Stimulated activated naive CD8-positive, alpha-beta T cell treated with anti-CD3 and anti-CD28 coated beads, Interleukin-15, amount 100 ng/mL, for 72 hours (primary cell): Measurements from ENCODE around the gene KRTAP2-1.
"Not testable (repeated sequence)": the region's sequence is repeated elsewhere in the genome, so short reads cannot be mapped to it uniquely, and the experiment has no call there.

Experiments used
- ATAC-seq: fragments of 150-1000 bp; cut with Tn5 transposase; 2 replicates; pipeline ENCODE4 v1.10.0; 2021; ENCODE audit warnings: mild to moderate bottlenecking, moderate library complexity
- DNase-seq, 2 donors: peaks; one replicate each; pipeline ENCODE4 v3.0.0; 2021 to 2022
- H3K27ac Mint-ChIP-seq, 2 donors: one replicate each; pipeline ENCODE4 v1.8.0; 2022; ENCODE audit warnings: mild to moderate bottlenecking in 2 of 2, mixed read lengths in 2 of 2, moderate library complexity in 2 of 2
- H3K27me3 Mint-ChIP-seq: one replicate; pipeline ENCODE4 v1.8.0; 2022; ENCODE audit warnings: mixed read lengths
- H3K4me1 Mint-ChIP-seq: one replicate; pipeline ENCODE4 v1.8.0; 2022; ENCODE audit warnings: mild to moderate bottlenecking, mixed read lengths
- H3K4me3 Mint-ChIP-seq, 2 donors: one replicate each; pipeline ENCODE4 v1.8.0; 2022; ENCODE audit warnings: mild to moderate bottlenecking in 2 of 2, mixed read lengths in 2 of 2, moderate library complexity in 1 of 2
- H3K9me3 Mint-ChIP-seq, 2 donors: one replicate each; pipeline ENCODE4 v1.8.0; 2022; ENCODE audit warnings: mixed read lengths in 2 of 2

The KRTAP2-1 gene

GRCh38 chr17:41034346-41034935 lies 12.7 kb downstream of the KRTAP2-1 start, which contains the start of gene KRTAP1-3:
KRTAP1-3 (minus strand) TSS chr17:41034874; CDS start chr17:41034821, 53 bp downstream.
- not testable (repeated sequence) for H3K27me3 Mint-ChIP-seq, H3K27ac Mint-ChIP-seq, DNase-seq, H3K9me3 Mint-ChIP-seq, ATAC-seq, H3K4me1 Mint-ChIP-seq, H3K4me3 Mint-ChIP-seq

DNA sequence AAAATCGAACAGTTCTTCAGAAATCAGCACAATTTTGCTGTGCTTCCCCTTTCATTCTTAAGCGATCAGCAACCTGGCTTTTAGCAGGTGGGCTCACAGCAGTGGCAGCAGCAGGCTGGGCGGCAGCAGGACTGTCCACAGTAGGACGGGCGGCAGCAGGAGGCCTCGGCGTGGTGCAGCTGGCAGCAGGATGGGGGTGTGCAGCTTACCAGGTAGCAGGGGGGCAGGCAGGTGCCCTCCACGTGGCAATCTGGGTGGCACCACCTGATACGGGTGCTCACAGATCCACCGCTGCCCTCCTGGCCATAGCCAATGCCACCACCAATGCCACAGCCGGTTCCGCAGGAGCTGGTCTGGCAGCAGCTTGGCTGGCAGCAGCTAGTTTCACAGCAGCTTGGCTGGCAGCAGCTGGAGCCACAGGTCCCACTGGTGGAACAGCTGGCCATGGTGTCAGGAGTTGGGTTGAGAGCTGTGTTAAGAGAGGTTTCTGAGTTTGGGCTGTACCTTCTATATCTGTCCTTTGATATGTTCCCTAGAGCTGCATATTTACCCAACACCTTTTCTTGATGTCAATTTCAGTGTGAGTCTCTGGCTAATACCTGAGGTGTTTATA lies 17.4 kb downstream of the KRTAP2-1 start, which contains the start of gene KRTAP1-4:
Gene KRTAP1-4, minus strand, starts transcription at position 563 of the 613 bp plus-strand sequence. Its CDS starts 117 bp downstream, at position 446.
- Mint-ChIP-seq H3K9me3 (no peaks in the 10 kb centered on the region), H3K4me1 (peaks cover 5% of the 10 kb centered on the region), H3K4me3 (no peak within 1 kb of the TSS), H3K27ac (no peak within 1 kb of the TSS), H3K27me3 (no peaks in the 10 kb centered on the region)
- DNase-seq = no peak
- no peak for ATAC-seq

DNA sequence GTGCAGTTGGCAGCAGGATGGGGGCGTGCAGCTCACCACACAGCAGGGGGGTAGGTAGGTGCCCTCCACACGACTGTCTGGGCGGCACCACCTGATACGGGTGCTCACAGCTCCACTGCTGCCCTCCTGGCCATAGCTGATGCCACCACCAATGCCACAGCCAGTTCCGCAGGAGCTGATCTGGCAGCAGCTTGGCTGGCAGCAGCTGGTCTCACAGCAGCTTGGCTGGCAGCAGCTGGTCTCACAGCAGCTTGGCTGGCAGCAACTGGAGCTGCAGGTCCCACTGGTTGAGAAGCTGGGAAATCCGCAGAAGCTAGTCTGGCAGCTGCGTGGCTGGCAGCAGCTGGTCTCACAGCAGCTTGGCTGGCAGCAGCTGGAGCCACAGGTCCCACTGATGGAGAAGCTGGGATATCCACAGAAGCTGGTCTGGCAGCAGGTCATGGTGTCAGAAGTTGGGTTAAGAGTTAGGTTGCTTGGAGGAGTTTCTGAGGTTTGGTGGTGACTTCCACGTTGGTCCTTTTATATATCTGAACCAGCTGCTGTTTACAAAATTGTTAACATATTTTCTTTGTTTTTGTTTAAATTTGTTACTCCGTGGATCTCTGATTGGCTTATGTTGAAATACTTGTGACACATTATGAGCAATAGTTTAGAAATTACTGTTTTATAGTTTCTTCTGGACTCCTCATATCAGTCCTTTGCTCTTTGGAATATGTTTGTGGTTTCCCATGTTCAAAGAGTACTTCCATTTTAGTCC lies 20.2 kb downstream of the KRTAP2-1 start, which contains the start of gene KRTAP1-5:
Gene KRTAP1-5, minus strand, starts transcription at position 494 of the 757 bp plus-strand sequence. Its CDS starts 53 bp downstream, at position 441.
- no peak for DNase-seq
- H3K9me3 Mint-ChIP-seq = no peaks in the 10 kb centered on the region

GRCh38 chr17:41024697-41025096 lies 22.4 kb downstream of the KRTAP2-1 start:
- no peak overlapping the region for H3K27ac Mint-ChIP-seq
- H3K27me3 Mint-ChIP-seq = no peaks in the 10 kb centered on the region
- peaks cover 7% of the 10 kb centered on the region for H3K4me1 Mint-ChIP-seq
- H3K9me3 Mint-ChIP-seq = no peaks in the 10 kb centered on the region
- ATAC-seq (no peak), DNase-seq (no peak)
- no peak overlapping the region for H3K4me3 Mint-ChIP-seq

More for the DNA sequence above, 20.2 kb downstream of the KRTAP2-1 start, which contains the start of gene KRTAP1-5:
- Mint-ChIP-seq H3K4me1 (peaks cover 7% of the 10 kb centered on the region), H3K27me3 (no peaks in the 10 kb centered on the region), H3K4me3 (no peak within 1 kb of the TSS), H3K27ac (no peak within 1 kb of the TSS)
- no peak for ATAC-seq

DNA sequence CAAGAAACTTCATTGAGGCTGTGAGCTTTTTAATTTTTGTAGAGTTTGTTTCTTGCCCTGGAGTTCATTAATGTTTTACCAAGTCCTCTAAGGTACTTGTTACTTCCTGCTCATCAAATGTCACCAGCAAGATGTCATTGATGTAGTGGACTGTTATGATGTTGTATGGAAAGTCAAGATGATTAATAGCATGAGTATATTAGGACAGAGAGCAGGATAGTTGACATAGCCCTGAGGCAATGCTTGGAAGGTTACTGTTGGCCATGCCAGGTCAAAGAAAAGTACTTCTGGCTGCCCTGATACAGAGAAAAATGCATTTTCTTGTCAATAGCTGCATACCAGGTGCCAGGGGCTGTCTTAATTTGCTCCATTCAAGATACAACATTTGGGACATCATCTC lies 26.8 kb downstream of the KRTAP2-1 start:
- H3K27ac Mint-ChIP-seq = no peak overlapping the region
- no peak for DNase-seq
- H3K4me3 Mint-ChIP-seq = no peak overlapping the region
- no peaks in the 10 kb centered on the region for H3K9me3 Mint-ChIP-seq
- H3K4me1 Mint-ChIP-seq = peaks cover 7% of the 10 kb centered on the region
- ATAC-seq = no peak
- H3K27me3 Mint-ChIP-seq = no peaks in the 10 kb centered on the region

DNA sequence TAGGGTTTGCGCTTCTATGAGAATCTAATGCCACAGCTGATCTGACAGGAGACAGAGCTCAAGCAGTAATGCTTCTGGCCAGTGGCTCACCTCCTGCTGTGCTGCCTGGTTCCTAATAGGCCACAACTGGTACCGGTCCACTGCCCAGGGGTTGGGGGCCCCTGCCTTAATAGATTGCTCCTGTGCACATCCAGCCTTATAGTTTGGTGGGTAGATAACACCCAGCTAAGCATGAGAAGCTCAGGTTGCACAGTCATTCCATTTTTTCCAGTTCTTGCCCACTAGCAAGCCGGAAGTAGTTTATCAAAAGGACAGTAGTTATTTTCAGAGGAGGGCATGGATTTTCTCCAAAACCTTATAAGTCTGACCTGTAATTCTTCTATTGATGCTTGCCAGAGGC lies 27.7 kb downstream of the KRTAP2-1 start:
- no peaks in the 10 kb centered on the region for H3K27me3 Mint-ChIP-seq
- no peaks in the 10 kb centered on the region for H3K9me3 Mint-ChIP-seq
- H3K4me1 Mint-ChIP-seq = no peaks in the 10 kb centered on the region
- no peak overlapping the region for H3K4me3 Mint-ChIP-seq
- ATAC-seq (no peak), DNase-seq (no peak)
- no peak overlapping the region for H3K27ac Mint-ChIP-seq

- H3K4me1 Mint-ChIP-seq = no peaks in the 10 kb centered on the region
- ATAC-seq (no peak), DNase-seq (no peak)
- no peaks in the 10 kb centered on the region for H3K27me3 Mint-ChIP-seq
- no peaks in the 10 kb centered on the region for H3K9me3 Mint-ChIP-seq
- H3K4me3 Mint-ChIP-seq = no peak overlapping the region
- H3K27ac Mint-ChIP-seq = no peak overlapping the region
Measured at GRCh38 chr17:41018541-41018940, 28.6 kb downstream of the KRTAP2-1 start.

DNA sequence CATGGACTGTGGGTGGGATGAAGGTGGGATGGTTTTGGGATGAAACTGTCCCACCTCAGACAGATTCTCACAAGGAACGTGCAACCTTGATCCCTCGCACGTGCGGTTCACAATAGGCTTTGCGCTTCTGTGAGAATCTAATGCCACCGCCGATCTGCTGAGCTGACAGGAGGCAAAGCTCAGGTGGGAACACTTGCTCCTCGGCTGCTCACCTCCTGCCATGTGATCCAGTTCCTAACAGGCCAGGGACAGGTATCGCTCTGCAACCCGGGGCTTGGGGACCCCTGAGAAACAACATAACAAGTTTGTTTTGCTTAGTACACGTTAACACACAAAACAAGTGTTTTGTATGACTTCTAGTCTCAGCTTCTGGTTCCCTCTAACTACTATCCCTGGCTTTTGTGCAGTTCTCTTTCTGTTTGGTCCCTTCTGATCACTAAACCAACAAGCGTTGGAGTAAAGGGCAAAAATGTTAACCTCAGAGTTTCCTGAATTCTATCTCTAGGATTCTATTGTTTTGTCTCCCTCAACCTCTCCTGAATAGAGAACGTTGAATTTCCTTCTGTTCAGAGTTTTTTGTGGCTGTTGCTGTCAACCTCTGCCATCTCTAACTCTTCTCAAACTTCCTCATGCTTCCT lies 30.4 kb downstream of the KRTAP2-1 start:
- no peak for ATAC-seq
- H3K9me3 Mint-ChIP-seq = no peaks in the 10 kb centered on the region
- no peaks in the 10 kb centered on the region for H3K27me3 Mint-ChIP-seq
- H3K27ac Mint-ChIP-seq = no peak overlapping the region
- no peaks in the 10 kb centered on the region for H3K4me1 Mint-ChIP-seq
- H3K4me3 Mint-ChIP-seq = no peak overlapping the region
- no peak for DNase-seq

GRCh38 chr17:41015454-41015853 lies 31.7 kb downstream of the KRTAP2-1 start:
- Mint-ChIP-seq H3K27ac (no peak overlapping the region), H3K4me1 (no peaks in the 10 kb centered on the region), H3K9me3 (no peaks in the 10 kb centered on the region), H3K4me3 (no peak overlapping the region), H3K27me3 (no peaks in the 10 kb centered on the region)
- ATAC-seq (no peak), DNase-seq (no peak)

- Mint-ChIP-seq H3K4me1 (no peaks in the 10 kb centered on the region), H3K4me3 (no peak overlapping the region), H3K27ac (no peak overlapping the region), H3K9me3 (no peaks in the 10 kb centered on the region), H3K27me3 (no peaks in the 10 kb centered on the region)
- no peak for DNase-seq
- ATAC-seq = no peak
Measured at GRCh38 chr17:41013606-41014005, 33.5 kb downstream of the KRTAP2-1 start.

DNA sequence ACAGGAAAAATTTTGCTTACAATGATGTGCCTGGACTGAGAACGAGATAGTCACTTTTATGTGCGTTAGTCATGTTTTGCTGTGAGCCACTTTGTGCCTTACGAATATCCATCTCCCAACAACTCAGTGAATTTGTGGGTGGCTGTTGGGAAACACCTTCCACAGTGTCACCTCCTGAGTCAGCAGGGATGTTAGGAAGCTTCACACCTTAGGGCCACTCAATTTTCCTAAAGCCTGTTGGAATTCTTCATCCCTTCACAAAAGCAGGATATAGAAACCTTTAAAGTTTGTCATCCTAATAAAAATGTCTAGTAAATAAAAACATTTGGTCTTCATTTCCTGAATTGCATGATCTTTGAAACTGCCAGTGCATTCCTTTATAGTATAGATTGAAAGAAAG lies 33.9 kb downstream of the KRTAP2-1 start:
- no peaks in the 10 kb centered on the region for H3K9me3 Mint-ChIP-seq
- no peak for ATAC-seq
- H3K4me3 Mint-ChIP-seq = no peak overlapping the region
- no peaks in the 10 kb centered on the region for H3K4me1 Mint-ChIP-seq
- no peak overlapping the region for H3K27ac Mint-ChIP-seq
- H3K27me3 Mint-ChIP-seq = no peaks in the 10 kb centered on the region
- DNase-seq = no peak

DNA sequence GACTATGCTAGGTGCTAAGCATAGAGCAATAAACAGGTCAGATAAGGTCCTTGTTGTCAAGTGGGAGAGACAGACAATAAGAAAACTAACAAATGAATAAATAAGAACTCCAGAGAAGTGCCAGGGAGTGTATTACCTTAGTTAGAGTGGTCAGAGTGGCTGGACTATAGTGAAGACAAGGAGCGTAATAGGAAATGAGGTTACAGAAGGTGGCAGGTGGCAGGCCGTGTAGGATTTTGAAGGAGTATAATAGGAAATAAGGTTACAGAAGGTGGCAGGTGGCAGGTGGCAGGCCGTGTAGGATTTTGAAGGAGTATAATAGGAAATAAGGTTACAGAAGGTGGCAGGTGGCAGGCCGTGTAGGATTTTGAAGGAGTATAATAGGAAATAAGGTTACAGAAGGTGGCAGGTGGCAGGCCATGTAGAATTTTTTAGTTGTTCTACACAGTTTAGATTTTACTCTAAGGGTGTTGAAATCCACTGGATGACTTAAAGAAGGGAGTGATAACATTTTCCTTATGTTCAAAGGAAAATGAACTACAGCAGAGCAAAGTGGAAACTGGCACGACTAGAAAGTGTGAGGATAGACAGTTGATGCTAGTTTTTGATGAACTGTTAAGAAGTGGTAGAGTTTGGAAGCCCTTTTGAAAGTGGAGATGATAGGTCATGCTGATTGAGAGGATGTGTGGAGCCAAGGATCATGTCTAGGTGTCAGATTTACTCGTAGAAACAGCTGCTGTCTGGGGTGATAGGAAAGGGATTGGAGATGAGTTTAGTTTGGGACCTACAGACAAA lies 34.6 kb downstream of the KRTAP2-1 start:
- ATAC-seq (no peak), DNase-seq (no peak)
- H3K9me3 Mint-ChIP-seq = no peaks in the 10 kb centered on the region
- H3K27me3 Mint-ChIP-seq = no peaks in the 10 kb centered on the region
- H3K4me1 Mint-ChIP-seq = no peaks in the 10 kb centered on the region
- no peak overlapping the region for H3K4me3 Mint-ChIP-seq
- H3K27ac Mint-ChIP-seq = no peak overlapping the region

GRCh38 chr17:41010441-41010840 lies 36.7 kb downstream of the KRTAP2-1 start:
- DNase-seq (no peak), ATAC-seq (no peak)
- Mint-ChIP-seq H3K27ac (no peak overlapping the region), H3K4me3 (no peak overlapping the region), H3K9me3 (no peaks in the 10 kb centered on the region), H3K4me1 (no peaks in the 10 kb centered on the region), H3K27me3 (no peaks in the 10 kb centered on the region)

DNA sequence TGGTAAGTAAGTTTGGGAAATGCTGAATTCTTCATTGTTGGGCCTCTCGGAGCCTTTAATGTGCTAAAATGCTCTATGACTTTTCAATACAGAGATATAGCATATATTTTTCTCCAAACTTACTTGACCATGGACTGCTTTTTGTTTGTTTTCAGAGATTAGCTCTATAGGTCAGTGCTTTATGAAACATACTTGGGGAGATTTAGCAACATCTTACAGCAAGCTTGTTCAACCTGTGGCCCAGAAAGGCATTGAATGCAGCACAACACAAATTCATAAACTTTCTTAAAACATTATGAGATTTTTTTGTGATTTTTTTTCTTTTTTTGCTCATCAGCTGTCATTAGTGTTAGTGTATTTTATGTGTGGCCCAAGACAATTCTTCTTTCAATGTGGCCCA lies 37.2 kb downstream of the KRTAP2-1 start:
- no peak for DNase-seq

DNA sequence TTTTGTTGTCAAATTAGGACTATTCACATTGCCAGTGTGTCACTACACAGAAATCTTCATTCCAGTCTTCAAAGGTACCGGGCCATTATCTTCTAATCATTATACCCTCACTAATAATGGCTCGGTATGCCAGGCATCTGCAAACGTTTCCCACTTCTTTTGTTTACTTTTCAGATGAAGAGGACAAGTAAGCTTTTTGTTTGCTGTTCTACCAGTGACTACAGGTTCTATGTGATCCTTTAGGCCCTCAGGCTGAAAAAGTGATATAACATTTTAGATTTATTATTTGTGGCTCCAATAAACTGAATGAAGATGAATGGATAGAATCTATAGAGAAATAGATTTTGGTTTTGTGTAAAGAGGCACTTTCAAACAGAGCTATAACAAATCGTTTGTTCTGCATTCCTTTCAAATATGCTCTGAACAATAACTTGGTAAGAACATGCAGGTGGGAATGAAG lies 37.8 kb downstream of the KRTAP2-1 start:
- Mint-ChIP-seq H3K27ac (no peak overlapping the region), H3K9me3 (no peaks in the 10 kb centered on the region), H3K4me1 (no peaks in the 10 kb centered on the region), H3K27me3 (no peaks in the 10 kb centered on the region), H3K4me3 (no peak overlapping the region)
- ATAC-seq = no peak
- no peak for DNase-seq

More for the DNA sequence above, 37.2 kb downstream of the KRTAP2-1 start:
- Mint-ChIP-seq H3K4me1 (no peaks in the 10 kb centered on the region), H3K27ac (no peak overlapping the region), H3K4me3 (no peak overlapping the region), H3K27me3 (no peaks in the 10 kb centered on the region), H3K9me3 (no peaks in the 10 kb centered on the region)
- no peak for ATAC-seq
